IMR-90 (cell line): Measurements from ENCODE around the gene B3GAT1.

Experiments used
- MAFK ChIP-seq: IDR thresholded peaks from 2 replicates; pipeline ENCODE4 v1.6.1; 2012; ENCODE audit warnings: low read depth, low read length, improper control_type of control experiment
- POLR2A ChIP-seq: IDR thresholded peaks from 2 replicates; pipeline ENCODE4 v1.6.1; 2012; ENCODE audit warnings: mild to moderate bottlenecking, low read depth, low read length
- RCOR1 ChIP-seq: IDR thresholded peaks from 2 replicates; pipeline ENCODE4 v1.6.1; 2012; ENCODE audit warnings: mild to moderate bottlenecking, low read length, improper control_type of control experiment; ENCODE audit not compliant: insufficient replicate concordance
- RFX5 ChIP-seq: IDR thresholded peaks from 2 replicates; pipeline ENCODE4 v1.8.0; 2012; ENCODE audit warnings: low read depth, mild to moderate bottlenecking, low read length, moderate library complexity
- SMC3 ChIP-seq: fragments of 150-350 bp; IDR thresholded peaks from 2 replicates; pipeline ENCODE4 v1.6.1; 2016; ENCODE audit warnings: low read depth, mild to moderate bottlenecking, antibody characterized with exemption, low read length, moderate library complexity
- TF ChIP-seq, protein P1 (sequence below): conservative IDR thresholded peaks from 2 replicates; pipeline ENCODE4 v1.5.1; 2012; ENCODE audit warnings: mild to moderate bottlenecking, low read depth, low read length, improper control_type of control experiment

DNA sequence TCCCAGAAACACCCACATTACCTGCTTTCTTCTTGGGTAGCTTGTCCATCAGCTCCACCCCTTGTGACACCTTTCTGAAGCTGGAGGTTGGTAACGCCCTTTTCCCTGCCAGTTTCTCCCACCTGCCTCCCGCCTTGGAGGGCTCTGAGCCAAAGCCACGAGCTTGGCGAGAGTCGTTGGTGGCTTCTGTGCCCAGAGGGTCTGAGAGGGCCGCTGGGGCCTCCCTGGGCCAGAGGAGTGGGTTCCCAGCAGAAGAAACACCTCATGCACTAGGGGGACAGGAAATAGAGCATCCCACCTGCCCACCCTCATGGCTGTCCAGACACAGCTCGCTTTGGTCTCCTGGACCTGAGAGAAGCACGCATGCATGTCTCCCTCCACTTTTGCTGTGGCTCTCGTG, 37.9 kb downstream of the B3GAT1 start:
- TF ChIP-seq, protein P1, sequence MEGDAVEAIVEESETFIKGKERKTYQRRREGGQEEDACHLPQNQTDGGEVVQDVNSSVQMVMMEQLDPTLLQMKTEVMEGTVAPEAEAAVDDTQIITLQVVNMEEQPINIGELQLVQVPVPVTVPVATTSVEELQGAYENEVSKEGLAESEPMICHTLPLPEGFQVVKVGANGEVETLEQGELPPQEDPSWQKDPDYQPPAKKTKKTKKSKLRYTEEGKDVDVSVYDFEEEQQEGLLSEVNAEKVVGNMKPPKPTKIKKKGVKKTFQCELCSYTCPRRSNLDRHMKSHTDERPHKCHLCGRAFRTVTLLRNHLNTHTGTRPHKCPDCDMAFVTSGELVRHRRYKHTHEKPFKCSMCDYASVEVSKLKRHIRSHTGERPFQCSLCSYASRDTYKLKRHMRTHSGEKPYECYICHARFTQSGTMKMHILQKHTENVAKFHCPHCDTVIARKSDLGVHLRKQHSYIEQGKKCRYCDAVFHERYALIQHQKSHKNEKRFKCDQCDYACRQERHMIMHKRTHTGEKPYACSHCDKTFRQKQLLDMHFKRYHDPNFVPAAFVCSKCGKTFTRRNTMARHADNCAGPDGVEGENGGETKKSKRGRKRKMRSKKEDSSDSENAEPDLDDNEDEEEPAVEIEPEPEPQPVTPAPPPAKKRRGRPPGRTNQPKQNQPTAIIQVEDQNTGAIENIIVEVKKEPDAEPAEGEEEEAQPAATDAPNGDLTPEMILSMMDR, result no peak
- TF ChIP-seq RFX5 (no peak), MAFK (no peak), SMC3 (no peak), POLR2A (no peak), RCOR1 (no peak)
